Esophagus muscularis mucosa (tissue), 4 donors: ENCODE measurements around the gene HABP2.

Experiments used
- CTCF ChIP-seq, 3 experiments: fragments of 200-600 bp in 2 of 3; fragments of 450-650 bp in 1 of 3; sonication (generic) in 2 of 3; IDR thresholded peaks; one replicate each; pipeline ENCODE4 v1.5.1; 2017 to 2019; ENCODE audit warnings: antibody characterized with exemption in 3 of 3, mild to moderate bottlenecking in 2 of 3, moderate library complexity in 1 of 3
- EP300 ChIP-seq: sonication (generic); formaldehyde crosslinking; IDR thresholded peaks from one replicate; pipeline ENCODE4 v1.6.1; 2017; ENCODE audit warnings: antibody characterized with exemption
- POLR2AphosphoS5 ChIP-seq, 2 donors: sonication (generic); formaldehyde crosslinking; IDR thresholded peaks; one replicate each; pipeline ENCODE4 v1.6.1; 2017; ENCODE audit warnings: antibody characterized with exemption in 2 of 2

GRCh38 chr10:113613427-113613826 is 60.6 kb downstream of the HABP2 start:
- TF ChIP-seq EP300: no peak
- TF ChIP-seq CTCF (IDR thresholded peaks at IDR 0.05): no peak
- no peak for TF ChIP-seq POLR2AphosphoS5 (IDR thresholded peaks at IDR 0.05)
